Ramos (cell line): ENCODE data around the gene CCDC137.
"Not testable (repeated sequence)": the region's sequence is repeated elsewhere in the genome, so short reads cannot be mapped to it uniquely, and the experiment has no call there.

Source experiments
- in situ Hi-C: fragments of 300-500 bp; cut with MboI; formaldehyde crosslinking; loops from one replicate; pipeline ENCODE4 v1.14.3; 2022; ENCODE audit warnings: low sequenced_read_pairs; ENCODE audit not compliant: unreplicated experiment

Gene CCDC137

DNA sequence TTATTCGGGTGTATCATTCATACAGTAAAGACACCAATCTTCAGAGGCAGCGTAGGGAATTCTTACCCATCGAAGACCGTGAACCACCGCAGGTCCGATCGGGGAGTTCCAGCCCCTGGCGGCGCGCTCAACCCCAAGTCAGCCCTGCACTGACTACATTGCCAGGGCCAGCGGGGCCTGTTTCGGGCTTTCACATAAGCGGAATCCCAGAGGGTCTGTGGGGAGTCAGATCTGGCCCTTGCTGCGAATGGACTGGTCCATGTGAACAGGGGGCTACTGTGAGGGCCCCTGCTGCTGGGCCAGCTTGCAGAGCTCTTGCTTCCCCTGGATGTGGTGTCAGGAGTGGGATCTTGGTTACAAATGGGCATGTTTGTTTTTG, 17.8 kb upstream of the CCDC137 start:
- in situ Hi-C loops: no loop called here

DNA sequence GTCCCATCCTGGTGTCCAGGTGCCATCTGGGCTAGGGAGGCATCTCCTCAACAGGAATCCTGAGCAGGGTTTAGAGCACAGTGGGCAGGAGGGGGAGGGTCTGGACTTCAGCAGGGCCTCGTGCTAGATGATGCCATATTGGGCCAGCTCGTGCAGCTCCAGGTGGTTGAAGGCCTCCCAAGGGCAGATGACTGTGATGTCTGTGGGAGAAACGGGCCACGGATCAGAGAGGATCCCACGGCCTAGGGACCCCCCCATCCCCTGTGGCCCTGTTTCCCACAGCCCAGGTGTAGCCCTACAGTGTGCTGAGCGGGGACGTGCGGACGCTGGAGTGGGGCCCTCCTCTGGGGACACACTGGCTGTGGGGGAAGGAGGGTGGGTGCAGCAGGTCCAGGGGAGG, 15.6 kb upstream of the CCDC137 start:
- in situ Hi-C loops: no loop called here

GRCh38 chr17:81651692-81652091, 14.8 kb upstream of the CCDC137 start:
- in situ Hi-C loops: no loop called here

GRCh38 chr17:81652906-81653771, 13.4 kb upstream of the CCDC137 start:
- in situ Hi-C loops: no loop called here

DNA sequence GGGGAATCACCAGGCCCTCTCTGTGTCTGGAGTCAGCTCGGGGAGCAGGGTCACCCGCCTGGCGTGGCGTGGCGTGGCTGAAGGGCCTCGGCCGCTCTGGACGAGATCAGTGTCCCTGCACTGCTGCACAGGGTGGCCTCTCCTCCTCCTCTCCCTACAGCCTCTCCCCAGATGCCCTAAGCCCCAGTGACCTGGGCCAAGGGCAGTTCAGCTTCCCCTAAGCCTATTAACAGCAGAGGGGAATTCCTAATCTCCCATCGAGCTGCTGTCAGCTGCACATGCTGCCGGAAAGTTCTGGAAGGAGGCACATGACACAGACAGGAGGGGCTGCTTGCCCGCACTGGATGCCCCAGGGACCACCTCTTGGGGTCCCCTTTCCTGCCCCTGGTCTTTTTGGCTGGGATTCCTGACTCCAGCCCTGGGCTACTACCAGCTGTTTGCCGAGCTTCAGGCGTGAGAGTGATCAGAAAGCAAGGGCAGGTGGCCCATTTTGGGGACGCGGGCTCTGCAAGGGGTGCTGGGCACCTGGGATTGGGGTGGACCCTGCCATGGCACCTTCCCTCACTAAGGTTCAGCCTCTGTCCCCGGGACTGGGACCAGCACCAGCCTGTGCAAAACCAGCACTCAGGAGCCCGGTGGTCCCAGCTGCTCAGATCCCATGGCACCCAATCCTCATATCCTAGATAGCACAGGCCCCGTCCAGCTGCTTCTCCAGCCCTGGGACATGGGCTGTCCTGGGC, 11.0 kb upstream of the CCDC137 start:
- in situ Hi-C loops: no loop called here

DNA sequence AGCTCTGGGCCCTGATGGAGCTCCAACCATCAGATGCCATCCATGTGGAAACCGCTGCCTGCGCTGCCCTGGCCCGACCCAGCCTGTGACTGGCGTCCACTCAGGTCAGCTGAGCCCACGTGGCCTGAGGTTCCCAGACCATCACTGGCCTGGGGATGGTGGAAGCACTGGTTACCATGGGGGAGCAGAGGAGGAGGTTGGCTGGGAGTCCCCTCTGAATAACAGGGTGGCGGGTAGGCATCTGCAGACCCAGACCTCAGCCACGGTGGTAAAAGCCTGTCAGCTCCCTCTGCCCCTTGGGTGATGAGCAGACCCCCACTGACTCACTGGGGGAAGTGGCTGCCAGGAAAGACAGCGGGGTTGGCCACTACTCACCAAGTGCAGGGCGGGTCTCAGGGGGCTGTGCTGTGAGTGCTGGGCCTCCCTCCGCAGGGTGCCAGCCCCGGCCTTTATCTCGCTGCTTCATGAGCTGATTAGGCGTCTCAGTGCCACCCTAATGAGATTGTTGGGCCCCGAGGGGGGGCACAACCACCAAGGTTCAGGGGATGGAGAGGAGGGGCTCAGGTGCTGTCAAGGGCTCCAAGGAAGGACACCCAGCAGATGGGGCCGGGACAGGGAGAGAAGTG, 10.3 kb upstream of the CCDC137 start, which contains the start of gene PDE6G:
PDE6G (minus strand) TSS at position 425 of the 626 bp plus-strand sequence. CDS start 3,237 bp downstream, outside the sequence.
- in situ Hi-C loops: no loop called here

GRCh38 chr17:81656835-81657234, 9.7 kb upstream of the CCDC137 start:
- in situ Hi-C loops: no loop called here

GRCh38 chr17:81659038-81659437, 7.5 kb upstream of the CCDC137 start:
- in situ Hi-C loops: no loop called here

DNA sequence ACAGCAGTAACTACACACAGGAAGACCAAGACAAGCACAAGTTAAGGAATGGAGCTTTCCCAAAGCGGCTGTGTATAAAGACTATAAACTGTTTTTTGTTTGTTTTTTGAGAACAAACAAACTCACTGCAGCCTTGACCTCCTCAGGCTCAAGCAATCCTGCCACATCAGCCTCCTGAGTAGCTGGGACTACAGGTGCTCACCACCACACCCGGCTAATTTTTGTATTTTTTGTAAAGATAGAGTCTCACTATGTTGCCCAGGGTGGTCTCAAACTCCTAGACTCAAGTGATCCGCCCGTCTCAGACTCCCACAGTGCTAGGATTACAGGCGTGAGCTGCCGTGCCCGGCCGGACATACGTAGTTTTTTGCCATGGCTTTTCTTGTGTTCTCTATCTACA, 6.1 kb upstream of the CCDC137 start:
- in situ Hi-C loops: no loop called here

DNA sequence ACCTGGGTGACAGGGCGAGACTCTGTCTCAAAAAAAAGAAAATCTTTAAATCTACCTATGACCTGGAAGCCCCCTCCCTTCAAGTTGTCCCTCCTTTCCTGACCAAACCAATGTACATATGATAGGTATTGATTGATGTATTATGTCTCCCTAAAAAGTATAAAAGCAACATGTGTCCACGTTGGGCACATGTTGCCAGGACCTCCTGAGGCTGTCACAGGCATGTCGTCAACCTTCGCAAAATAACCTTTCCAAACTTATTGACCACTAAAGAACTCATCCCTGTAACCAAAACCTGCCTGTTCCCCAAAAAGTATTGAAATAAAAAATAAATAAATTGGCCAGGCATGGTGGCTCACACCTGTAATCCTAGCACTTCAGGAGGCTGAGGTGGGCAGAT, 4.5 kb upstream of the CCDC137 start:
- in situ Hi-C loops: no loop called here

DNA sequence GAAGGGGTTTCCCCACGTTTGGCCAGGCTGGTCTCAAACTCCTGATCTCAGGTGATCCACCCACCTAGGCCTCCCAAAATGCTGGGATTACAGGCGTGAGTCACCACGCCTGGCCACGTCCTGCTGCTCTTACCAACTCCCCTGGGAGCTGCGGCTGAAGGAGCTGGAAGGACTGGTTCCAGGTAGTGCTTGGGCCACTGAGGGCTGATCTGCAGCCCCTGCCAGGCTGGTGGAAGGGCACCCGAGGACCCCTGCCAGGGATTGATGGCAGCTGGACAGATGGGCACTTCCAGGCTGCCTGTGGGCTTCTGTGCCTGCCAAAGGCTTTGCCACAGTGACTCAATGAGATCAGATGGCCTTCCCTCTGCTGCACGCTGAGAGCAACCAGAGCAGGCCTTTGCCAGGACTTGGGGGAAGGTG, 2.5 kb upstream of the CCDC137 start:
- in situ Hi-C loops: no loop called here

DNA sequence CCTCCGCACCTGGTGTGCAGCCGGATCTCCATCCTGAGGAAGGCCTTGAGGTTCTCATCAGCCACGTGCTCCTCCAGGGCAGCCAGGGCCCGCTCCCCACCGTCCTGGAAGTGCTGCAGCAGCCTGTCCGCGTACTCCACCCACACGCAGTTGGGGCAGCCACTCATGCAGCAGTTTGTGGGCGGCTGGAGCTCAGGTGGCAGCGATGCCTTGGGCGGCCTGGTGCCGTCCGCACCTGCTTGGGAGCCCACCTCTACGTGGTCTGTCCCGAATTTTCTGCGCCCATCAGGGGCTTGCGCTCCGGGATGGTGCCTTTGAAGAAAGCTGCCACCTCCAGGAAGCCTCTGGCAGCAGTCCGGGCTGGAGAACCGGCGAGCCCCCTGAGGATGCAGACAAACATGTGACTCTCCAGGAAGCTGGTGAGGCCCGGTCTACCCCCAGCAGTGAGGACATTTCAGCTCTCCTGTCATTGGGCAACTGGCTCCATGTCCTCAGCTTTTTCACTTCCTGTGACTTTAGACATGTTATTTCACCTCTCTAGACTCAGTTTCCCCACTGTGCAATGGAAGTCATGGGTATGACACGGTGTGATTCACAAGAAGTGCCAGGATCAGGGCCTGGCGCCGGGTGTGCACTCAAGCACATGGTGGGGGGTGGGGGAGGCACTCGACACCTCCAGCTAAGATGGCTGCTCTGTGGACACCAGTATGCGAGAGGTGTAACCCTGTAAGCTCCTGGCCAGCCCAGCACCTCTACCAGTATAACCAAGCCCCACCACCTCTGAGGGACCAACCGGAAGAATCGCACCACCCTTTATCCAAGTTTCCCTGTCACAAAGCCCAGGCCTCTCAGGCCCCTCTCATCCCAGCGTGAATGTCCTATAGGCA, 1.1 kb upstream of the CCDC137 start:
- in situ Hi-C loops: no loop called here

DNA sequence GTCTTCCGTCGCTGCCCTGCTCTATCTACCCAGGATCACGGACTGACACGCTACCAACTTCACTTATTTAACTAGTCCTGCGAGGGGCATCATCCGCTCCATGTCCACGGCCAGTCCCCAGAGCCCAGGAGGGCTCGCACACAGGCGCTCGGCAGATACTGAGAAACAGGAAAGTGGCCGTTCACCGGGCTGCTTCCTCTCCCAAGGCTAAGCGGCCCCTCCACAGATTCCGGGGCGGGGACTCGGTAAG, 520 bp upstream of the CCDC137 start:
- in situ Hi-C loops: no loop called here

GRCh38 chr17:81667754-81668153, 1.2 kb downstream of the CCDC137 start:
- in situ Hi-C loops: no loop called here

DNA sequence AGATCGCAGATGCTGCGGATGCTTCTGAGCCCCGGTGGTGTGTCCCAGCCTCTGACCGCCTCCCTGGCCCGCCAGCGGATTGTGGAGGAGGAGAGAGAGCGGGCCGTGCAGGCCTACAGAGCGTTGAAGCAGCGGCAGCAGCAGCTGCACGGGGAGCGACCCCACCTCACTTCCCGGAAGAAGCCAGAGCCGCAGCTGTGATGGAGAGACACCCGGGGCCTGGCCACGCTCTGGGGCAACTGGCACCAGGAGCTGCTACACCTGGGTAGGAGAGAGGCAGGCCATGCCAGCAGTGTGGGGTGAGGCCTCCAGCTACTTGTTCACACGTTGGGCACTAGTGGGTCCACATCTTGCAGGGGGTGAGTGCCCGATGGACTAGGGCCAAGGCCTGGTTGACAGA, 6.0 kb downstream of the CCDC137 start:
- in situ Hi-C loops: no loop called here

GRCh38 chr17:81672954-81673353, 6.4 kb downstream of the CCDC137 start:
- in situ Hi-C loops: no loop called here

GRCh38 chr17:81673561-81674258, 7.2 kb downstream of the CCDC137 start:
- in situ Hi-C loops: no loop called here

- in situ Hi-C loops: not testable (repeated sequence)
Measured at GRCh38 chr17:81675515-81676221, 9.1 kb downstream of the CCDC137 start.

DNA sequence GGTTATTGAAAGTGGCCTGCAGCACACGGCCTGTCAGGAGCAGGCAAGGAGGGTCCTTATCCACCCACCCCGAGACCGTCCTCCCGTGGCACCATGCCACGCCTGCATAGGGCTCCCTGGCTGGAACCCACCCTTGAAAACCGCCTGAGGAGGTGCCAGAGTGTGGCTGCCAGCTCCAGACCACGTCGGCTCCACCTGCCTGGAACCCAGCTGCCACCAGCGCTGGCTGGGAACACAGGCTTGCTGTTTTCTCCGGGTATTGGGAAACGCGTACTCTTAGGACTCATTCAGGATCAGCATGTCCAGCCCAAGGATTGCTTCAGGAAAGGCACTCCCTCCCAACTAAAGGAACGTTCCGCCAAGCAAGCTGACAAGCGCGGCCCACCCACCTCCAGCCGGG, 10.4 kb downstream of the CCDC137 start:
- in situ Hi-C loops: no loop called here
